Activated CD8-positive, alpha-beta memory T cell treated with anti-CD3 and anti-CD28 coated beads for 36 hours (primary cell): ENCODE data around the gene COPZ2. TPM values are rescaled to one million over a fixed set of nuclear protein-coding genes. Genes with fewer than 3 reads are reported as not detected.
"Not testable (repeated sequence)": the region's sequence is repeated elsewhere in the genome, so short reads cannot be mapped to it uniquely, and the experiment has no call there.

Experiments used
- CTCF ChIA-PET: fragments of 350-600 bp; sonication (Branson Sonifier 250); formaldehyde crosslinking; loops from one replicate; lab custom pipeline; 2021; ENCODE audit warnings: antibody characterized with exemption; lab: Charles Lee
- POLR2A ChIA-PET: fragments of 350-600 bp; sonication (Branson Sonifier 250); formaldehyde crosslinking; loops from one replicate; lab custom pipeline; 2021; ENCODE audit warnings: antibody characterized with exemption; lab: Charles Lee
- total RNA-seq, 2 experiments: library from RNA; stranded (reverse); gene quantifications; one replicate each; pipeline ENCODE4 v1.2.3, GENCODE V29; 2021

The COPZ2 gene
- 1 to 10 TPM; 5.5 to 6.0 TPM for total RNA-seq

GRCh38 chr17:48037036-48037837 is at the start of gene COPZ2:
TSS of gene COPZ2 (minus strand) at chr17:48037797. CDS start at chr17:48037777, 20 bp downstream.
- POLR2A ChIA-PET: interaction anchor here (1.2 to 1.4 kb wide), 2 partner anchors 11 to 12 kb away, joined by 4 to 6 read pairs; no protein-coding TSS in a partner anchor
- CTCF ChIA-PET: interaction anchor here (1.1 to 2.4 kb wide), 8 partner anchors 7 to 71 kb away, joined by 3 to 19 read pairs (median 4); partner anchors contain the start of genes NFE2L1 and SNX11

GRCh38 chr17:48084932-48085331 is 47.3 kb upstream of the COPZ2 start:
- CTCF ChIA-PET: no interaction called here
- POLR2A ChIA-PET: no interaction called here

- POLR2A ChIA-PET: interaction anchor here (0.6 kb wide), 1 partner anchor 33 kb away, joined by 4 read pairs; no protein-coding TSS in a partner anchor
- CTCF ChIA-PET: interaction anchor here (0.7 to 2.2 kb wide), 5 partner anchors 12 to 162 kb away, joined by 3 to 6 read pairs (median 3); no protein-coding TSS in a partner anchor
These were observed 44.3 kb upstream of the COPZ2 start for GRCh38 chr17:48081858-48082257.

- CTCF ChIA-PET: interaction anchor here (0.6 to 2.7 kb wide), 5 partner anchors 8 to 569 kb away, joined by 3 to 11 read pairs (median 4); no protein-coding TSS in a partner anchor
- POLR2A ChIA-PET: interaction anchor here (0.6 kb wide), 1 partner anchor 533 kb away, joined by 4 read pairs; no protein-coding TSS in a partner anchor
These were observed 39.6 kb upstream of the COPZ2 start for GRCh38 chr17:48077152-48077551.

- CTCF ChIA-PET: interaction anchor here (0.7 to 5.1 kb wide), 8 partner anchors 16 to 540 kb away, joined by 3 to 54 read pairs (median 3); partner anchors contain the start of gene PNPO
- POLR2A ChIA-PET: interaction anchor here (0.6 kb wide), 2 partner anchors 40 to 46 kb away, joined by 3 to 12 read pairs; no protein-coding TSS in a partner anchor
These were observed 36.9 kb upstream of the COPZ2 start for GRCh38 chr17:48074322-48075081.

- ChIA-PET POLR2A (interaction anchor here (0.6 kb wide), 2 partner anchors 39 to 47 kb away, joined by 3 to 12 read pairs; no protein-coding TSS in a partner anchor), CTCF (interaction anchor here (0.7 to 5.1 kb wide), 8 partner anchors 24 to 288 kb away, joined by 3 to 54 read pairs (median 3); partner anchors contain the start of genes NFE2L1 and PNPO)
These were observed 36.0 kb upstream of the COPZ2 start for GRCh38 chr17:48073566-48074094.

- POLR2A ChIA-PET: not testable (repeated sequence)
- CTCF ChIA-PET: interaction anchor here (0.7 to 5.1 kb wide), 4 partner anchors 14 to 58 kb away, joined by 3 to 54 read pairs (median 10); partner anchors contain the start of gene NFE2L1
These were observed 35.2 kb upstream of the COPZ2 start for GRCh38 chr17:48072811-48073210.

GRCh38 chr17:48071654-48072053 is 34.1 kb upstream of the COPZ2 start:
- ChIA-PET CTCF (interaction anchor here (2.8 to 5.1 kb wide), 2 partner anchors 22 to 45 kb away, joined by 12 to 54 read pairs; partner anchors contain the start of gene NFE2L1), POLR2A (no interaction called here)

GRCh38 chr17:48070195-48070594 is 32.6 kb upstream of the COPZ2 start:
- POLR2A ChIA-PET: no interaction called here
- CTCF ChIA-PET: no interaction called here

GRCh38 chr17:48068491-48068961 is 30.9 kb upstream of the COPZ2 start:
- POLR2A ChIA-PET: no interaction called here

GRCh38 chr17:48067808-48068207 is 30.2 kb upstream of the COPZ2 start:
- POLR2A ChIA-PET: interaction anchor here (0.7 kb wide), 1 partner anchor 534 kb away, joined by 5 read pairs; no protein-coding TSS in a partner anchor
- CTCF ChIA-PET: interaction anchor here (0.6 to 1.6 kb wide), 5 partner anchors 12 to 251 kb away, joined by 3 read pairs; no protein-coding TSS in a partner anchor

More at GRCh38 chr17:48068491-48068961, 30.9 kb upstream of the COPZ2 start:
- CTCF ChIA-PET: interaction anchor here (0.6 to 1.6 kb wide), 9 partner anchors 9 to 250 kb away, joined by 3 to 6 read pairs (median 3); no protein-coding TSS in a partner anchor

GRCh38 chr17:48067245-48067644 is 29.6 kb upstream of the COPZ2 start:
- POLR2A ChIA-PET: interaction anchor here (0.7 kb wide), 1 partner anchor 534 kb away, joined by 5 read pairs; no protein-coding TSS in a partner anchor
- CTCF ChIA-PET: interaction anchor here (0.6 to 2.1 kb wide), 4 partner anchors 24 to 62 kb away, joined by 3 to 10 read pairs (median 3); no protein-coding TSS in a partner anchor

GRCh38 chr17:48066656-48067055 is 29.1 kb upstream of the COPZ2 start:
- ChIA-PET CTCF (interaction anchor here (1.6 to 2.1 kb wide), 2 partner anchors 23 to 40 kb away, joined by 3 to 10 read pairs; no protein-coding TSS in a partner anchor), POLR2A (interaction anchor here (0.6 kb wide), 1 partner anchor 56 kb away, joined by 3 read pairs; no protein-coding TSS in a partner anchor)

GRCh38 chr17:48066192-48066591 is 28.6 kb upstream of the COPZ2 start:
- CTCF ChIA-PET: interaction anchor here (2.1 kb wide), 1 partner anchor 39 kb away, joined by 10 read pairs; no protein-coding TSS in a partner anchor
- POLR2A ChIA-PET: interaction anchor here (0.6 kb wide), 1 partner anchor 56 kb away, joined by 3 read pairs; no protein-coding TSS in a partner anchor

- ChIA-PET CTCF (interaction anchor here (0.8 to 1.2 kb wide), 2 partner anchors 175 to 554 kb away, joined by 3 read pairs; no protein-coding TSS in a partner anchor), POLR2A (no interaction called here)
These were observed 27.0 kb upstream of the COPZ2 start for GRCh38 chr17:48064638-48065037.

- CTCF ChIA-PET: interaction anchor here (1.2 to 2.4 kb wide), 4 partner anchors 25 to 57 kb away, joined by 3 to 8 read pairs (median 4); no protein-coding TSS in a partner anchor
- POLR2A ChIA-PET: interaction anchor here (1.3 kb wide), 1 partner anchor 13 kb away, joined by 3 read pairs; no protein-coding TSS in a partner anchor
These were observed 24.7 kb upstream of the COPZ2 start for GRCh38 chr17:48062273-48062672.

- POLR2A ChIA-PET: no interaction called here
- CTCF ChIA-PET: no interaction called here
These were observed 22.7 kb upstream of the COPZ2 start for GRCh38 chr17:48060249-48060648.
